ENCODE results near the gene CHD9NB.

DNA sequence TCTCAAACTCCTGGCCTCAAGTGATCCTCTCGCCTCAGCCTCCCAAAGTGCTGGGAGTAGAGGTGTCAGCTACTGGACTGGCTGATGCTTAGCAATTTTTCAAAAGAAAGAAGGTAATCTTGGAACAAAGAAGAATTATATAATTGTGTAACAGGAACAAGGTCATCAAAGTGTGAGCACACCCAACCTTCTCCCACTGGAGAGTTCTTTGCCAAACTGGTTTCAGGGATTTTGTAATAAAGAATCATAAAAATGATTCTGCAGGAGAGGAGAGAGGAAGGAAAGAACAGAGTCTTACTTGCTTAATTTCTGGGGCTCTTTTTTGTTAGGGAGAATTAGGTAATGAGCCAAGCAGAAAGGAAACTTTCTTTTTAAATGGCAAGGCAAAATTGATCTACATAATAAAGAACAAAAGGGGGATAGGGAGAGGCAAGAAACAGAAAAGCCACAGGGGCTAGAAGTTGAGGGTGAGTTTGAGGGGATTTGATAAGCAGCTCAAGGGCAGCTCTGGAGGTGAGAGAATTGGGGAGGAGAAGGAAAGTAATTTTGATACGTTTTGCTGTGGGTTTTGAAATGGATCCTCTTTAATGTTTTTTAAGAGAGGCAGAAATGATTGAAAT lies 21.3 kb downstream of the CHD9NB start:
- no peak for TF ChIP-seq CTCF (IDR thresholded peaks at IDR 0.05)
- no peak for TF ChIP-seq POLR2A (IDR thresholded peaks at IDR 0.05)
